ENCODE measurements around the gene SESTD1.

DNA sequence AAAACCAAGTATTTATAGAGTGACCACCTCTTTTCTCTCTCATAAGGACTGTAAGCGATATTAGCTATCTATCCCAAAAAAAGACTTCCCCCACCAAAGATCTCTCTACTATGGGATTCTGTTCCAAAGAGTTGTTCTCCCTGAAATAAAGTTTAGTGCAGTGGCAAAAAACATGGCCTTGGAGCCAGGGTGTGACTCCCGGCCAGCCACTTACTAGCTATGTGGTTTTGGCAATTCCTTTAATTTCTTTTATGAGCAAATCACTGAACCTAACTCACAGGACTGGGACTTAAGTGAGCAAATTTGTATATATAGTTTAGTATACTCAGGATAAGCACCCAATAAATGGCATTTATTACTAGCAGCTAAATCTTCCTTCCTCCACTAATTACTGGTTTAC lies 42.6 kb downstream of the SESTD1 start:
- TF ChIP-seq, protein P1, sequence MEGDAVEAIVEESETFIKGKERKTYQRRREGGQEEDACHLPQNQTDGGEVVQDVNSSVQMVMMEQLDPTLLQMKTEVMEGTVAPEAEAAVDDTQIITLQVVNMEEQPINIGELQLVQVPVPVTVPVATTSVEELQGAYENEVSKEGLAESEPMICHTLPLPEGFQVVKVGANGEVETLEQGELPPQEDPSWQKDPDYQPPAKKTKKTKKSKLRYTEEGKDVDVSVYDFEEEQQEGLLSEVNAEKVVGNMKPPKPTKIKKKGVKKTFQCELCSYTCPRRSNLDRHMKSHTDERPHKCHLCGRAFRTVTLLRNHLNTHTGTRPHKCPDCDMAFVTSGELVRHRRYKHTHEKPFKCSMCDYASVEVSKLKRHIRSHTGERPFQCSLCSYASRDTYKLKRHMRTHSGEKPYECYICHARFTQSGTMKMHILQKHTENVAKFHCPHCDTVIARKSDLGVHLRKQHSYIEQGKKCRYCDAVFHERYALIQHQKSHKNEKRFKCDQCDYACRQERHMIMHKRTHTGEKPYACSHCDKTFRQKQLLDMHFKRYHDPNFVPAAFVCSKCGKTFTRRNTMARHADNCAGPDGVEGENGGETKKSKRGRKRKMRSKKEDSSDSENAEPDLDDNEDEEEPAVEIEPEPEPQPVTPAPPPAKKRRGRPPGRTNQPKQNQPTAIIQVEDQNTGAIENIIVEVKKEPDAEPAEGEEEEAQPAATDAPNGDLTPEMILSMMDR (IDR thresholded peaks at IDR 0.05), result no peak
- TF ChIP-seq POLR2A (IDR thresholded peaks at IDR 0.05), result no peak
- TF ChIP-seq POLR2AphosphoS5 (IDR thresholded peaks at IDR 0.05), result no peak
- no peak for TF ChIP-seq EP300 (IDR thresholded peaks at IDR 0.05)
